ENCODE measurements around the gene IGSF21. TPM values are rescaled to one million over a fixed set of nuclear protein-coding genes. Genes with fewer than 3 reads are reported as not detected.

Gene IGSF21
- total and polyA plus RNA-seq, 2 donors (not counting 3 experiments of a cell fraction or from before 2014, with no cell fraction given), result not detected

DNA sequence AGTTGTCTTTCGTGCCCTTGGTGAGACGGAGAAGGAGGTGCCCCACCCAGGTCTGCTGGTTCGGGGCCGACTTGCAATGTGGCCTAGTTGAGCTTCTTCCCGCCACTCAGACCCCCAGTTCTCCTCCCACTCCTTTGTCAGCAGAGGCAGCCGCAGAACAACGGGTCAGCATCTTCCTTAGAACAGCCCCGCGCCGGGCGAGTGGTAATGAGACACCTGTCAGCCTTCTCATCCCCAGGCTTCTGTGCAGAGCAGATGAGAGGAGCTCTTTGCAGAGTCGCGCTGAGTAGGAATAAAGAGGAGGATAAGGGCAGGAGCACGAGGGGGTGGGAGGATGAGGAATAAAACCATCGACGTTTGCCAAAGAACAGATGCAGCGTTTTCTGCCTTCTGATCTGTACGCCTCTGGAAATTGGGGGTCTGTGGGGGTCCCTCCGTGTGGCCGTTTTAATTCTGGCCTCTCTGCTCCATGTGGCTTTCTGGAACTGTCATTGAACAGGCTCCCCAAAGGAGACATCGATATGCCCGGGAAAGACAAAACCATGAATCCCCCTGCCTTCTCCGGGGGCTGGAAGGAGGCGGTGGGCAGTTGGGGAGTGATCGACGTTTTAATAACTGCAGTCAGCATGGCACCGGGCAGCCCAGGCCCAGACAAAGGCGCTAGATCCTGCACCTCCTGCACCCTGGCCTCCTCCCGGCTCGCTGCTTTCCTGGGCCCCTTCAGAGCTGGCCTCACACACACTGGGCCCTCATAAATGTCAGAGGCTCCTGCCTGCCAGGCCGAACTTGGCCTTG is 27.5 kb upstream of the IGSF21 start:
- no TSS peak for BruUV-seq (replicated peaks)
- ChIA-PET CTCF (no interaction called here), POLR2A (no interaction called here)
- intact Hi-C loops (cut with micrococcal nuclease), result no loop called here
- Histone ChIP-seq H3K4me2 (ENCODE audit: insufficient read depth, low read length) (no peak overlapping the region), H3K27ac (ENCODE audit: insufficient read depth, low read depth, low read length) (no peak overlapping the region), H3K36me3 (ENCODE audit: control insufficient read depth in 2 of 2, extremely low read depth in 1 of 2, insufficient read depth in 2 of 2, low read length in 2 of 2) (no peaks in the 10 kb centered on the region), H3K4me1 (ENCODE audit: control insufficient read depth, extremely low read depth, insufficient read depth, low read length) (no peaks in the 10 kb centered on the region), H4K20me1 (replicated peaks; ENCODE audit: control insufficient read depth, extremely low read depth, insufficient read depth, low read length) (no peaks in the 10 kb centered on the region), H3K9me1 (replicated peaks; ENCODE audit: control insufficient read depth, extremely low read depth, insufficient read depth, low read length) (no peaks in the 10 kb centered on the region), H3K9ac (replicated peaks; ENCODE audit: extremely low read depth, insufficient read depth, low read length) (no peak overlapping the region), H3K4me3 (replicated peaks in 1 of 3; ENCODE audit: insufficient read depth in 1 of 3, low read depth in 1 of 3, low read length in 3 of 3) (no peak overlapping the region), H3K9me3 (replicated peaks; ENCODE audit: control insufficient read depth, insufficient read depth, low read length) (no peaks in the 10 kb centered on the region), H2AFZ (ENCODE audit: low read depth, low read length) (no peak overlapping the region), H3K27me3 (ENCODE audit: control insufficient read depth in 2 of 2, insufficient read depth in 2 of 2, low read length in 2 of 2) (no peaks in the 10 kb centered on the region), H3K79me2 (ENCODE audit: control insufficient read depth, insufficient read depth, low read length) (no peaks in the 10 kb centered on the region)
- TF ChIP-seq POLR2AphosphoS5 (IDR thresholded peaks at IDR 0.05; ENCODE audit: insufficient read depth, low read depth, low read length) (no peak), GATA2 (IDR thresholded peaks at IDR 0.05; ENCODE audit: insufficient read depth, insufficient read length, low read depth, low read length) (no peak)
- TF ChIP-seq, protein P1, sequence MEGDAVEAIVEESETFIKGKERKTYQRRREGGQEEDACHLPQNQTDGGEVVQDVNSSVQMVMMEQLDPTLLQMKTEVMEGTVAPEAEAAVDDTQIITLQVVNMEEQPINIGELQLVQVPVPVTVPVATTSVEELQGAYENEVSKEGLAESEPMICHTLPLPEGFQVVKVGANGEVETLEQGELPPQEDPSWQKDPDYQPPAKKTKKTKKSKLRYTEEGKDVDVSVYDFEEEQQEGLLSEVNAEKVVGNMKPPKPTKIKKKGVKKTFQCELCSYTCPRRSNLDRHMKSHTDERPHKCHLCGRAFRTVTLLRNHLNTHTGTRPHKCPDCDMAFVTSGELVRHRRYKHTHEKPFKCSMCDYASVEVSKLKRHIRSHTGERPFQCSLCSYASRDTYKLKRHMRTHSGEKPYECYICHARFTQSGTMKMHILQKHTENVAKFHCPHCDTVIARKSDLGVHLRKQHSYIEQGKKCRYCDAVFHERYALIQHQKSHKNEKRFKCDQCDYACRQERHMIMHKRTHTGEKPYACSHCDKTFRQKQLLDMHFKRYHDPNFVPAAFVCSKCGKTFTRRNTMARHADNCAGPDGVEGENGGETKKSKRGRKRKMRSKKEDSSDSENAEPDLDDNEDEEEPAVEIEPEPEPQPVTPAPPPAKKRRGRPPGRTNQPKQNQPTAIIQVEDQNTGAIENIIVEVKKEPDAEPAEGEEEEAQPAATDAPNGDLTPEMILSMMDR (IDR thresholded peaks at IDR 0.05; ENCODE audit: extremely low read depth in 1 of 2, insufficient read depth in 1 of 2, low read depth in 1 of 2, low read length in 2 of 2), result no peak
- no peak for DNase-seq (ENCODE audit: low read depth, low spot score)
- dilution Hi-C loops (cut with MboI; ENCODE audit: extremely low pct_ligation_motif_present, low sequenced_read_pairs), result no loop called here
- FAIRE-seq, result no peak

DNA sequence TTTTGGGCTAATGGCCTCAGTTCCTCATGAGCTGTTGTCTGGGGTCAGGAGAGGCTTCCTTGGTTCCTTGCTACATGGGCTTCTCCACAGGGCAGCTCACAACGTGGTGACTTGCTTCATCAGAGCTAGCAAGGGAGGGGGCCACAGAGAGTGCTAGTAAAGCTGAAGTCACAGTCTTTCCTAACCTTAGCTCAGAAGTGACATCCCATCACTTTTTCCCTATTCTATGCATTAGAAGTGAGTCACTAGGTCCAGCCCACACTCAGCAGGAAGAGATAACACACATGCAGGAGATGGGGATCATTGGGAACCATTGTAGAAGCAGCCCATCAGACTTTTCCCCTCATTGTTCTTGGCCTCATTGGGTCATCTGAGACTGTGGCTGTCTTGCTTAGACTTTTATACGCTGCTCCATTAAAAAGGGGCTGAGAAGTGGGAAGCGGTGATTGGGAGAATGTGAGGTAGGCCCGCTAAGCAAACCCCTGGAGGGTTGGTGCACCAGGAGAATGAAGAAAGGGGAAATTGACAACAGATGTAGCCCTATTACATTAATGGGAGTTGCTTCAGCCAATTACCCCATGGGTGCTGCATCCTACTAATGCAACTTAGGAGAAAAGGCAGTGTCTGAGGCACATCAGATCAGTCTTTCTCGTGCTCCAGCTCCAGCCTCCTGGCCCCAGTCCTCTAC is 22.1 kb upstream of the IGSF21 start:
- CTCF ChIA-PET, result no interaction called here
- no peak for FAIRE-seq
- dilution Hi-C loops (cut with MboI; ENCODE audit: extremely low pct_ligation_motif_present, low sequenced_read_pairs), result no loop called here

More for the DNA sequence above, 22.1 kb upstream of the IGSF21 start:
- Histone ChIP-seq H3K9ac (replicated peaks; ENCODE audit: extremely low read depth, insufficient read depth, low read length) (no peak overlapping the region), H3K4me1 (ENCODE audit: control insufficient read depth, extremely low read depth, insufficient read depth, low read length) (no peaks in the 10 kb centered on the region), H3K9me1 (replicated peaks; ENCODE audit: control insufficient read depth, extremely low read depth, insufficient read depth, low read length) (no peaks in the 10 kb centered on the region), H3K9me3 (replicated peaks; ENCODE audit: control insufficient read depth, insufficient read depth, low read length) (no peaks in the 10 kb centered on the region), H4K20me1 (replicated peaks; ENCODE audit: control insufficient read depth, extremely low read depth, insufficient read depth, low read length) (no peaks in the 10 kb centered on the region), H2AFZ (ENCODE audit: low read depth, low read length) (no peak overlapping the region), H3K27me3 (ENCODE audit: control insufficient read depth in 2 of 2, insufficient read depth in 2 of 2, low read length in 2 of 2) (no peaks in the 10 kb centered on the region), H3K36me3 (ENCODE audit: control insufficient read depth in 2 of 2, extremely low read depth in 1 of 2, insufficient read depth in 2 of 2, low read length in 2 of 2) (no peaks in the 10 kb centered on the region), H3K4me3 (replicated peaks in 1 of 3; ENCODE audit: insufficient read depth in 1 of 3, low read depth in 1 of 3, low read length in 3 of 3) (no peak overlapping the region), H3K4me2 (ENCODE audit: insufficient read depth, low read length) (no peak overlapping the region), H3K27ac (ENCODE audit: insufficient read depth, low read depth, low read length) (no peak overlapping the region), H3K79me2 (ENCODE audit: control insufficient read depth, insufficient read depth, low read length) (no peaks in the 10 kb centered on the region)
- BruUV-seq (replicated peaks), result no TSS peak
- POLR2A ChIA-PET, result no interaction called here
- DNase-seq (ENCODE audit: low read depth, low spot score), result no peak
- intact Hi-C loops (cut with micrococcal nuclease), result no loop called here
- TF ChIP-seq, protein P1 (IDR thresholded peaks at IDR 0.05; ENCODE audit: extremely low read depth in 1 of 2, insufficient read depth in 1 of 2, low read depth in 1 of 2, low read length in 2 of 2), result no peak
- TF ChIP-seq MYC (IDR thresholded peaks at IDR 0.05; ENCODE audit: low read depth, low read length), result no peak
- no peak for TF ChIP-seq EZH2 (IDR thresholded peaks at IDR 0.05; ENCODE audit: borderline replicate concordance, low read depth, low read length, severe bottlenecking)
- TF ChIP-seq POLR2AphosphoS5 (IDR thresholded peaks at IDR 0.05; ENCODE audit: insufficient read depth, low read depth, low read length), result no peak
- no peak for TF ChIP-seq POLR2A (IDR thresholded peaks at IDR 0.05; ENCODE audit: low read depth, low read length)
- no peak for TF ChIP-seq GATA2 (IDR thresholded peaks at IDR 0.05; ENCODE audit: insufficient read depth, insufficient read length, low read depth, low read length)
- no peak for TF ChIP-seq FOS (IDR thresholded peaks at IDR 0.05; ENCODE audit: borderline replicate concordance, insufficient read depth, low read length)
- TF ChIP-seq, protein P2, sequence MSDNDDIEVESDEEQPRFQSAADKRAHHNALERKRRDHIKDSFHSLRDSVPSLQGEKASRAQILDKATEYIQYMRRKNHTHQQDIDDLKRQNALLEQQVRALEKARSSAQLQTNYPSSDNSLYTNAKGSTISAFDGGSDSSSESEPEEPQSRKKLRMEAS (IDR thresholded peaks at IDR 0.05; ENCODE audit: insufficient read depth, insufficient read length), result no peak
- TF ChIP-seq JUN (IDR thresholded peaks at IDR 0.05; ENCODE audit: borderline replicate concordance, insufficient read depth, insufficient read length, low read depth), result no peak
